GM23338 (cell line): ENCODE data around the gene NPLOC4. TPM values are rescaled to one million over a fixed set of nuclear protein-coding genes. Genes with fewer than 3 reads are reported as not detected.

ENCODE experiments used
- CREB1 ChIP-seq: fragments of 250-450 bp; sonication (Bioruptor Pico); IDR thresholded peaks from 2 replicates; pipeline ENCODE4 v1.5.0; 2020; ENCODE audit warnings: low read depth, mild to moderate bottlenecking, moderate library complexity
- EZH2 ChIP-seq: fragments of 200-600 bp; sonication (generic); IDR thresholded peaks from one replicate; pipeline ENCODE4 v1.8.0; 2017; ENCODE audit warnings: antibody characterized with exemption, mild to moderate bottlenecking, low read depth; ENCODE audit not compliant: unreplicated experiment
- EZH2phosphoT487 ChIP-seq: fragments of 200-600 bp; sonication (generic); IDR thresholded peaks from one replicate; pipeline ENCODE4 v1.8.1; 2018; ENCODE audit warnings: antibody characterized with exemption; ENCODE audit not compliant: unreplicated experiment
- NANOG ChIP-seq: IDR thresholded peaks from 2 replicates; pipeline ENCODE4 v1.6.1; 2016; ENCODE audit warnings: antibody characterized with exemption, borderline replicate concordance
- ZNF114 ChIP-seq: fragments of 250-450 bp; sonication (Bioruptor Pico); IDR thresholded peaks from 2 replicates; pipeline ENCODE4 v1.5.0; 2020; ENCODE audit warnings: mild to moderate bottlenecking, moderate library complexity
- polyA plus RNA-seq: library from polyadenylated mRNA; unstranded; fragments of >200 nt; fragmentation: Nextera tagmentation; extraction: Ambion mirVana; gene quantifications from 2 replicates; pipeline ENCODE4 v1.2.1, GENCODE V29; 2016
- total RNA-seq: library from RNA; depleted of rRNA; stranded (reverse); fragments of >200 nt; shearing (Covaris generic); gene quantifications from 2 replicates; pipeline ENCODE4 v1.2.3, GENCODE V29; 2014
- TF ChIP-seq, protein P1 (sequence below): fragments of 250-450 bp; sonication (Bioruptor Pico); IDR thresholded peaks from 2 replicates; pipeline ENCODE4 v1.5.0; 2020; ENCODE audit warnings: mild to moderate bottlenecking, moderate library complexity
- TF ChIP-seq, protein P2 (sequence below), 2 experiments: fragments of 200-600 bp in 1 of 2; sonication (generic) in 1 of 2; conservative IDR thresholded peaks; 2 replicates each; pipeline versions ENCODE4 v1.5.1 to v1.6.1; 2016 to 2017; ENCODE audit warnings: antibody characterized with exemption in 2 of 2, low read depth in 2 of 2, mild to moderate bottlenecking in 2 of 2, moderate library complexity in 1 of 2
- TF ChIP-seq, protein P3 (sequence below): IDR thresholded peaks from 2 replicates; pipeline ENCODE4 v1.6.1; 2016; ENCODE audit warnings: antibody characterized with exemption

The NPLOC4 gene
- total and polyA plus RNA-seq, 2 experiments from 2014 or later, result 24.1 to 79.1 TPM

DNA sequence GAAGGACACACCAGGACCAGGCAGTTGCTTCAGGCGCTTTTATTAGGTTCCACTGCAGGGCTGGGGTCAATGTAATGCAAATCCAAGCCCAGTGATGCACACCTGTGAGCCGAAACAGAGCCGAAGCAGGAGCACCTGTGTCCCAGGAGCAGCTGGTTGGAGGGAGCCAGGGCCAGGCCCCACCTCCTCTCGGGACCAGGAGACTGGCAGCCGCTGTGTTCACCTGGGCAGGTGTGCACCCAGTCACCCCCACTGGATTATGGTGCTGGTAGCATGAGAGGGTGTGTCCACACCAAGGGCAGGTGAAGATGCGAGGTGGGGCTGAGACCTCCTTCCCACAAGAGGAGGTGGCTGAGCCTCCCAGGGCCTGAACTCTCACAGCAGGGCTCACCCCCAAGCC is 80.0 kb downstream of the NPLOC4 start (continued):
- TF ChIP-seq, protein P1, sequence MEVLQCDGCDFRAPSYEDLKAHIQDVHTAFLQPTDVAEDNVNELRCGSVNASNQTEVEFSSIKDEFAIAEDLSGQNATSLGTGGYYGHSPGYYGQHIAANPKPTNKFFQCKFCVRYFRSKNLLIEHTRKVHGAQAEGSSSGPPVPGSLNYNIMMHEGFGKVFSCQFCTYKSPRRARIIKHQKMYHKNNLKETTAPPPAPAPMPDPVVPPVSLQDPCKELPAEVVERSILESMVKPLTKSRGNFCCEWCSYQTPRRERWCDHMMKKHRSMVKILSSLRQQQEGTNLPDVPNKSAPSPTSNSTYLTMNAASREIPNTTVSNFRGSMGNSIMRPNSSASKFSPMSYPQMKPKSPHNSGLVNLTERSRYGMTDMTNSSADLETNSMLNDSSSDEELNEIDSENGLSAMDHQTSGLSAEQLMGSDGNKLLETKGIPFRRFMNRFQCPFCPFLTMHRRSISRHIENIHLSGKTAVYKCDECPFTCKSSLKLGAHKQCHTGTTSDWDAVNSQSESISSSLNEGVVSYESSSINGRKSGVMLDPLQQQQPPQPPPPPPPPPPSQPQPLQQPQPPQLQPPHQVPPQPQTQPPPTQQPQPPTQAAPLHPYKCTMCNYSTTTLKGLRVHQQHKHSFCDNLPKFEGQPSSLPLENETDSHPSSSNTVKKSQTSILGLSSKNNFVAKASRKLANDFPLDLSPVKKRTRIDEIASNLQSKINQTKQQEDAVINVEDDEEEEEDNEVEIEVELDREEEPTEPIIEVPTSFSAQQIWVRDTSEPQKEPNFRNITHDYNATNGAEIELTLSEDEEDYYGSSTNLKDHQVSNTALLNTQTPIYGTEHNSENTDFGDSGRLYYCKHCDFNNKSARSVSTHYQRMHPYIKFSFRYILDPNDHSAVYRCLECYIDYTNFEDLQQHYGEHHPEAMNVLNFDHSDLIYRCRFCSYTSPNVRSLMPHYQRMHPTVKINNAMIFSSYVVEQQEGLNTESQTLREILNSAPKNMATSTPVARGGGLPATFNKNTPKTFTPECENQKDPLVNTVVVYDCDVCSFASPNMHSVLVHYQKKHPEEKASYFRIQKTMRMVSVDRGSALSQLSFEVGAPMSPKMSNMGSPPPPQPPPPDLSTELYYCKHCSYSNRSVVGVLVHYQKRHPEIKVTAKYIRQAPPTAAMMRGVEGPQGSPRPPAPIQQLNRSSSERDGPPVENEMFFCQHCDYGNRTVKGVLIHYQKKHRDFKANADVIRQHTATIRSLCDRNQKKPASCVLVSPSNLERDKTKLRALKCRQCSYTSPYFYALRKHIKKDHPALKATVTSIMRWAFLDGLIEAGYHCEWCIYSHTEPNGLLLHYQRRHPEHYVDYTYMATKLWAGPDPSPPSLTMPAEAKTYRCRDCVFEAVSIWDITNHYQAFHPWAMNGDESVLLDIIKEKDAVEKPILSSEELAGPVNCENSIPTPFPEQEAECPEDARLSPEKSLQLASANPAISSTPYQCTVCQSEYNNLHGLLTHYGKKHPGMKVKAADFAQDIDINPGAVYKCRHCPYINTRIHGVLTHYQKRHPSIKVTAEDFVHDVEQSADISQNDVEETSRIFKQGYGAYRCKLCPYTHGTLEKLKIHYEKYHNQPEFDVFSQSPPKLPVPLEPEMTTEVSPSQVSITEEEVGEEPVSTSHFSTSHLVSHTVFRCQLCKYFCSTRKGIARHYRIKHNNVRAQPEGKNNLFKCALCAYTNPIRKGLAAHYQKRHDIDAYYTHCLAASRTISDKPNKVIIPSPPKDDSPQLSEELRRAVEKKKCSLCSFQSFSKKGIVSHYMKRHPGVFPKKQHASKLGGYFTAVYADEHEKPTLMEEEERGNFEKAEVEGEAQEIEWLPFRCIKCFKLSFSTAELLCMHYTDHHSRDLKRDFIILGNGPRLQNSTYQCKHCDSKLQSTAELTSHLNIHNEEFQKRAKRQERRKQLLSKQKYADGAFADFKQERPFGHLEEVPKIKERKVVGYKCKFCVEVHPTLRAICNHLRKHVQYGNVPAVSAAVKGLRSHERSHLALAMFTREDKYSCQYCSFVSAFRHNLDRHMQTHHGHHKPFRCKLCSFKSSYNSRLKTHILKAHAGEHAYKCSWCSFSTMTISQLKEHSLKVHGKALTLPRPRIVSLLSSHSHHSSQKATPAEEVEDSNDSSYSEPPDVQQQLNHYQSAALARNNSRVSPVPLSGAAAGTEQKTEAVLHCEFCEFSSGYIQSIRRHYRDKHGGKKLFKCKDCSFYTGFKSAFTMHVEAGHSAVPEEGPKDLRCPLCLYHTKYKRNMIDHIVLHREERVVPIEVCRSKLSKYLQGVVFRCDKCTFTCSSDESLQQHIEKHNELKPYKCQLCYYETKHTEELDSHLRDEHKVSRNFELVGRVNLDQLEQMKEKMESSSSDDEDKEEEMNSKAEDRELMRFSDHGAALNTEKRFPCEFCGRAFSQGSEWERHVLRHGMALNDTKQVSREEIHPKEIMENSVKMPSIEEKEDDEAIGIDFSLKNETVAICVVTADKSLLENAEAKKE (CRISPR knock-in tag), result no peak
- TF ChIP-seq NANOG, result no peak
- no peak for TF ChIP-seq ZNF114 (CRISPR knock-in tag)
- TF ChIP-seq, protein P2, sequence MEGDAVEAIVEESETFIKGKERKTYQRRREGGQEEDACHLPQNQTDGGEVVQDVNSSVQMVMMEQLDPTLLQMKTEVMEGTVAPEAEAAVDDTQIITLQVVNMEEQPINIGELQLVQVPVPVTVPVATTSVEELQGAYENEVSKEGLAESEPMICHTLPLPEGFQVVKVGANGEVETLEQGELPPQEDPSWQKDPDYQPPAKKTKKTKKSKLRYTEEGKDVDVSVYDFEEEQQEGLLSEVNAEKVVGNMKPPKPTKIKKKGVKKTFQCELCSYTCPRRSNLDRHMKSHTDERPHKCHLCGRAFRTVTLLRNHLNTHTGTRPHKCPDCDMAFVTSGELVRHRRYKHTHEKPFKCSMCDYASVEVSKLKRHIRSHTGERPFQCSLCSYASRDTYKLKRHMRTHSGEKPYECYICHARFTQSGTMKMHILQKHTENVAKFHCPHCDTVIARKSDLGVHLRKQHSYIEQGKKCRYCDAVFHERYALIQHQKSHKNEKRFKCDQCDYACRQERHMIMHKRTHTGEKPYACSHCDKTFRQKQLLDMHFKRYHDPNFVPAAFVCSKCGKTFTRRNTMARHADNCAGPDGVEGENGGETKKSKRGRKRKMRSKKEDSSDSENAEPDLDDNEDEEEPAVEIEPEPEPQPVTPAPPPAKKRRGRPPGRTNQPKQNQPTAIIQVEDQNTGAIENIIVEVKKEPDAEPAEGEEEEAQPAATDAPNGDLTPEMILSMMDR (conservative IDR thresholded peaks at IDR 0.05; ENCODE audit: low read depth in 2 of 2), result no peak
- TF ChIP-seq EZH2, result no peak
- TF ChIP-seq, protein P3, sequence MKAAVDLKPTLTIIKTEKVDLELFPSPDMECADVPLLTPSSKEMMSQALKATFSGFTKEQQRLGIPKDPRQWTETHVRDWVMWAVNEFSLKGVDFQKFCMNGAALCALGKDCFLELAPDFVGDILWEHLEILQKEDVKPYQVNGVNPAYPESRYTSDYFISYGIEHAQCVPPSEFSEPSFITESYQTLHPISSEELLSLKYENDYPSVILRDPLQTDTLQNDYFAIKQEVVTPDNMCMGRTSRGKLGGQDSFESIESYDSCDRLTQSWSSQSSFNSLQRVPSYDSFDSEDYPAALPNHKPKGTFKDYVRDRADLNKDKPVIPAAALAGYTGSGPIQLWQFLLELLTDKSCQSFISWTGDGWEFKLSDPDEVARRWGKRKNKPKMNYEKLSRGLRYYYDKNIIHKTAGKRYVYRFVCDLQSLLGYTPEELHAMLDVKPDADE, result no peak
- no peak for TF ChIP-seq EZH2phosphoT487
- no peak for TF ChIP-seq CREB1 (CRISPR knock-in tag)
